GM19324 (cell line): Measurements from ENCODE around the gene SPRING1.
"Not testable (repeated sequence)": the region's sequence is repeated elsewhere in the genome, so short reads cannot be mapped to it uniquely, and the experiment has no call there.

ENCODE experiments used
- ATAC-seq: cut with Tn5 transposase; IDR thresholded peaks from one replicate; pipeline ENCODE4 v1.9.1; 2021; ENCODE audit warnings: mild to moderate bottlenecking, moderate library complexity; ENCODE audit not compliant: unreplicated experiment, low FRiP score

The SPRING1 gene, protein sequence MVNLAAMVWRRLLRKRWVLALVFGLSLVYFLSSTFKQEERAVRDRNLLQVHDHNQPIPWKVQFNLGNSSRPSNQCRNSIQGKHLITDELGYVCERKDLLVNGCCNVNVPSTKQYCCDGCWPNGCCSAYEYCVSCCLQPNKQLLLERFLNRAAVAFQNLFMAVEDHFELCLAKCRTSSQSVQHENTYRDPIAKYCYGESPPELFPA

DNA sequence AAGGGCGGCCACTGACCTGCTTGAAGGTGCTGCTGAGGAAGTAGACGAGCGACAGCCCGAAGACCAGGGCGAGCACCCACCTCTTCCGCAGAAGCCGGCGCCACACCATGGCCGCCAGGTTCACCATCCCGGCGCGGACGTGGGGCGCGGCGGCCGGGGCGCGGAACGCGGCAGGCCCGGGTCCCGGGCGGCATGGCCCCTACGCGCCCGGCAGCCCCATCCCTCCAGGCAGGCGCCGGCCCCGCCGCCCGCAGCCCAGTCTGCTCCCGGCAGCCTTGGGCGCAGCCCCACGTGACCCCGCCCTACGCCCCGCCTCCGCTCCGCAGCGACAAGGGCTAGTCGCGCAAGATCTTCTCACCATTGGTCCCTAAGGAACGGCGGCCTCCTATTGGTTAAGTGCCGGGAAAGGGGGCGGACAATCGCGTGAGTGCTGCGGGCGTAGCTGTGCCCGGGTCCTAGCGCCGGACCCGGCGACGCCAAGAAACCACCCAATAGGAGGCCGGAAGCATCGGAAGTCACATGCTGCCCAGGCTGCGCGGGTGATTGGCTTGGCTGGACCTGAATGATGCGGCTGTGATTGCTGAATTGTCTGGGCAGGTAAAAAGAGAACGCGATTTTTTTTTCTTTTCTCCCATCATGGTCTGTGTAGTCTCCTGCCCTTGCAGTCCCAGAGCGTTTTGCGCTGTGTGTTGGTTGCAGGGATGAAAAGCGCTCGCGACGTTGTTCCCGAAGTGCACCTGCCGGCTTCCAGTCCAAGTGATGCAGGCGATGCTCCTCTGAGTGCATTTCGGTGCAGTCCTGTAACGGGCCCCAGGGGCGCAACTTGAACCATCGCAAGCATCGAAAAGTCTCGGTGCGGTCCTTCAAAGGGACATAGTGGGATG, at the start of gene SPRING1, which contains the start of gene RNFT2:
Gene SPRING1, minus strand, starts transcription at position 296 of the 884 bp plus-strand sequence. Its CDS starts 169 bp downstream, at position 127.
Gene RNFT2, plus strand, starts transcription at position 542 of the 884 bp plus-strand sequence. CDS start 2,183 bp downstream, outside the sequence.
- ATAC-seq, result peak; percentile 98

DNA sequence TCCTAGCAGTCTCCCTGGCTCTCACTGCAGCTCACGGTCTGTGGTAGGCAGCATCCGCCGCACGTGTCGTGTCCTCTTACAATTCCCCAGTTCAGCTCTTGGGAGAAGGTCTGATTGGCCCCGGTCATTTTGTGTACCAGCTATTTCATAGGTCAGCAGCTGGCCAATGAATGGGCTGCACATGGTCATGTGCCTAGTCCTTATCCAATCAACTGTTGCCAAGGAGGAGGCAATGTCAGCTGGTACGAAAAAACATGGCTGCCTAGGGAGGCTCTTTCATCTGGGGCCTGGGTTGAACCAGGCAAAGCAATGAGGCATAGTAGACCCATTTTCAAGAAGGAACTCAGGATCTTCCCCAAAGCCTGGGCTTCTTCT, 46.4 kb upstream of the SPRING1 start:
- no peak for ATAC-seq

DNA sequence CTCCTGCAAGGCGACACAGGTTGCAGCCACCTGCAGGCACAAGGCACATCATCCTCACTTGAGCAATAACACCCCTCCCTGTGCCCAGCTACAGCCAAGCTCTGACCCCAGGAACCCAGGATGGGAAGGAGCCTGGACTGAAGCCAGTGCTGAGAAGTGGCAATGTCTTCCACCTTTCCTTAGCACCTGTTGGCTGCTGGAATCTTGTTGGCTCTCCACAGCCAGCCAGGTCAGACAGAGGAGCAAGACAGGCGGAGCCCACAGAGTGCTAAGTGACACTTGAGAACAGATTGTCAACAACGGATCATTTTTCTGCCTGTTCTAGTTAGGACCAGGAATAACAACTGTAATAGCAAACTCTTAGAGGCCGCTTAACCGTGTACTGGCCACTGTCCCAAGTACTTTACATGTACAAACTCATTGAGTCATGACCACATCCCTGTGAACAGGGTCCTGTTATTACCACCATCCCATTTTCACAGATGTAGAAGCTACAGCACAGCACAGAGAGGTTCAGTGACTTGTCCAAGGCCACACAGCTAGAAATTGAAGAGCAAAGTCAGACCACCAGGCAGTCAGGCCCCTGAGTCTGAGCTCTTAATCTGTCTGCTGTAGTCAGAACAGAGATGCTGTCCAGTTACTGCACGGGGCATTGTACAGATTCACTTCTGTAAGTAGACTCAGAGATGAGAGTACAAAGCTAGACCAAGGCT, 45.8 kb upstream of the SPRING1 start:
- no peak for ATAC-seq

DNA sequence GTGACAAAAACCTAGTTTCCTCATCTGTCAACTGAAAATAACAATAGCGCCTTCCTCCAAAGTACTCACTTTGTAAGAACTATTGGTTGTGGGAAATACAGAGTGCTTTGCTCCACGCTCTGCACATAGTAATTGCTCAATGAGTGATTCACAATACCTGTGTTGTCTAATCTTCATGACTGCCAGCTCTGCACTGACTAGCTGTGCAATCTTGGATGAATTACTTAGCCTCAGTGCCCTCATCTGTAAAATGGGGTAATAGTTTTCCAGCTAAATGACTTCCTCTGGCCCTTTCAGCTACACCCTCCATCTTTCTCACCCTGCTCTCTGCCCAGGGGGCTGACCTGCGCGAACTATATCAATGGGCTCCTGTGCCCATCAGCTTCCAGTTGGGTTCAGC, 43.1 kb upstream of the SPRING1 start:
- ATAC-seq, result no peak

DNA sequence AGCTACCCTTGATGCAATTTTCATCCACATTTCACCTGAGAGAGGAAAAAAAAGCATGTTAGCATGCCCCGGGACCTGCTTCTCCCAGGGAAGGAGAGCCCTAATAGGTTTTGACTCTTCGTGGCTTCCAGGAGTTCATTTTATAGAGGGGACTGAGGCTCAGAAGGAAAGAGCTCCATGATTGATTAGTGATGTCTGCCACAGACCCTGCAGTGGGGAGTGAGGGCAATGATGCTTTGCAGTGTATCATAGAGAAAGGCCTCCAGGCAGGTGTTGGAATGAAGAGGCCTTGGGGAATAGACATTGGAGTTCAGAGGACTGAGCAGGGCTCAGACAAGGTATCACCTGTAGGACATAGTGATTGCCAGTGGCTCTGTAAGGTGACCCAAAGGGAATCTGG, 41.7 kb upstream of the SPRING1 start:
- ATAC-seq, result no peak

DNA sequence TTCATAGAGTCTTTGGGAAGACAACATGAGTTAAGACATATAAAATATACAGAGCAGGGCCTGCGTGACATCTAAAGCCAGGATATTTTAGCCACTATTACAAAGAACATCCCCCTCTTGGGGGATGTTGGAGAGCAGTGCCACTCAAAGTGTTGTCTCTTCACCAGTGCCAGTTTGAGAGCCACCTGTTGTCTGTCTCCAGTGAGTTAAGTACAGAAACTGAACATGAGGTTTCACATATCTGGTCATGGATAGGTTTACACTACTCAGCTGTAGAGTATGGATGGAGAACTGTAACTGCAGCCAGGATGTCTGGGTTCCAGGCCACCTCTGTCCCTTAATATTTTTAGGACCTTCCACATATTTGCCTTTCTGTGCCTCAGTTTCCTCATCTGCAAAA, 39.4 kb upstream of the SPRING1 start:
- ATAC-seq, result no peak

DNA sequence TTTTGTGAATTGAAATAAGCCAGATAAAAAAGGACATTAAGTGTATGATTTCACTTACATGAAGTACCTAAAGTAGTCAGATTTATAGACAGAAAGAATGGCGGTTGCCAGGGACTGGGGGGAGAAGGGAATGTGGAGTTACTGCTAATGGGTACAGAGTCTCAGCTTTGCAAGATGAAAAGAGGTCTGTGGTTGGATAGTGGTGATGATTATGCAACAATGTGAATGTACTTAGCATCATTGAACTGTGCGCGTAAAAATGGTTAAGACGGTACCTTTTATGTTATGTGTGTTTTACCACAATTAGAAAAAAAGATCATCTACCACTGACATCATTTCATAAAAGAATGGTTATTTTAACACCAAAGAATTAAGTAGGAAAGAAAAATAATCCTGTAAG, 36.2 kb upstream of the SPRING1 start:
- ATAC-seq, result no peak

DNA sequence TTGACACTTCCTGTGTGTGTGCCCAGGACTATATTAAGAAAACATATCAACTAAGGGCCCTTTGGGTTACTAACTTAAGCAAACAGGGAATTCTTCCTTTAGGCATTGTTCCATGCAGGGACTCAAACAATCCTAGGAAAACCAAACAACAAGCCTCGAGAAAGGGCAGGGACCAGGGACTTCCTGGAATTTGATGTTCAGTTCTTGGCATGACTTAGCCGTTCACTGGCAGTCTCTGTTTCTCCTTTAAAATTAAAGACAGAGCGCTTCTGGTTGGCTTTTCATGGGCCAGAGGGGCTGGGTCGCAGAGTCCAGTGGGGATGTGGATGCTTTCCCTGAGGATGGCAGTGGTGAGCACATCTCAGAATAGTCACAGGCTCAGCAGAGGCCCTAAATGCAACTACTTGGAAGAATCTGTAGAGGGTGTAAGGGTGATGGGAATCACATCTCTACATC, 35.4 kb upstream of the SPRING1 start:
- ATAC-seq, result no peak

DNA sequence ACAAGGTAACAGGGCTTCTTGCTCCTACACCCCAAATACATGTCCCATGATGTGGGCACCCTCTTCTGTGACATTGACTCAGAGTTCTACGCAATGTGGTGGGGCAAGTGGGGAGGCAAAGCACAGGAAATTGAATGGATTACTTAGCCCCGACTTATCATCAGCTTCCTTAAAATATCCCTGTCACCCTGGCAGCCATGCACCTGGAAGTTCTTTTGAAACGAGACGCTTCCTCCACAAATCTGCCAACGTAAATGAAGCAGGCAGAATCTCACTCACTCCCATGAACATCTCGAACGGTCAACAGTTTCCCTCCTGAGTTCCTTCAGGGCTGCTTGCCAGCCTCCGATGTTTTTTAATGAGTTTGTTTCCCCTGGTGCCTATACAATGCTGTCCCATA, 33.8 kb upstream of the SPRING1 start:
- no peak for ATAC-seq

DNA sequence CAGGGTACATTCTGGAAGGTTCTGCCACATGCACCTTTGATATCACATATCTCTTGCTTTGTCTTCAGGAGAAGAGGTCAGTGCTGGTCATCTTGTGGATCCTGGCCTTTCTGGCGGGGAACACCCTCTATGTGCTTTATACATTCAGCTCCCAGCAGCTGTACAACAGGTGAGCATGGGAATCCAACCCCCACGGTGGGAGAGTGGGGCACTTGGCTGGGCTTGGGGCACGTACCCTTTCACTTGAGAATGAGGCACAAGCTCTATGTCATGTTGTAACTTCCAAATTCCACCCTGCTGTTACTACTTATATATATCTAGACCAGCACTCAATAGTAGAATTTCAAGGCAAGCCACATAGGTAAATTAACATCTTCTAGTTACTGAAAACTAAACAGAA, 28.9 kb upstream of the SPRING1 start:
- no peak for ATAC-seq

DNA sequence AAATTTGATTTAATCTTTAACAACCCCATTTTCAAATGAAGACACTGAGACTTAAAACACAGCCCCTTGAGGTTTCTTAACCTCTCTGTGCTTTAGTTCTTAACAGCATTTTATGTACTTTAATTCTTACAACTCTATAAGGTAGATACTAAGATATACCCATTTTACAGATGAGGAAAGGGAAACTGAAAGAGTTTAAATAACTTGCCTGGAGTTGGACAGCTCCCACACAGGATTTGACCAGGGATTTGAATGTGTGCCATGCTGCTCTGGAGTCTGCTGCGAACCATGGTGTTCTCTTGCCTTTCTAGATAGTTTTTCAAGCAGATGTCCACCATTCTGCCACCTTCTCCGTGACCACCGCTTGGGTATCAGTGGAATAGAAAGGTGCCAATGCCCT, 28.4 kb upstream of the SPRING1 start:
- no peak for ATAC-seq

DNA sequence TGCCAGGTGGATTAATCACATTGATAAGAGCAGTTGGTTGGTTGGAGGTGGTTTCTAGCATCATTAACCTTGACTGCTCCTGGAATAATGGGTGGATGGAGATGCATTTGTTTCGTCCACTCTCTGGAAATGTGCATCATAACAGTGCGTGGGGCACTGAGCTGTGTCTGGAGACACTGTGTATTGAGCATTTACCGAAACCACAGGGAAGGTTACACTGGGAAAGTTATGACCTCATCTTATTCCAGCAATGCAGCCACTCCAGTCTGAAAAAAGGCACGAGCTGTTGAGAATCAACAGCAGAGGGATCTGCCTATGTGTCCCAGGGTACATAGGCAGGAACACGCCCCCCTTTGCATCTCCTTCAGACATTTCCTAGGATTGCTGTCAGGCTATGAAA, 27.4 kb upstream of the SPRING1 start:
- no peak for ATAC-seq

DNA sequence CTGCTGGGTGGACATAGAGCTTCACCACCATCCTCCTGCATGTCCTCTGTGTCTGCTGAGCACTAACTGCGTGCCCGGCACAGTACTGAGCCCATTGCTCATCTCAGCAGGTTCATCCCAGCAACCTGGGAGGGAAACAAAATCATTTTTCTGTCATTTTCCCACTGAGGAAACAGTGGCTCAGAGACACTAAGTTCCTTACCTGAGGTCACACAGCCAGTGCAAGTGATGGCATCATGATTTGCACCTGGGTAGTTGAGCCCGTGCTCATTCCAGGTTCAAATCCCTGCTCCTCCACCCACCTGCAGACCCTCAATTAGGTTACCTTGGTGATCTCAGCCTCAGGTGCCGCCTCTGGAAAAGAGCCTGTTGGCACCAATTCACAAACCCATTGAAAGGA, 23.6 kb upstream of the SPRING1 start:
- no peak for ATAC-seq

DNA sequence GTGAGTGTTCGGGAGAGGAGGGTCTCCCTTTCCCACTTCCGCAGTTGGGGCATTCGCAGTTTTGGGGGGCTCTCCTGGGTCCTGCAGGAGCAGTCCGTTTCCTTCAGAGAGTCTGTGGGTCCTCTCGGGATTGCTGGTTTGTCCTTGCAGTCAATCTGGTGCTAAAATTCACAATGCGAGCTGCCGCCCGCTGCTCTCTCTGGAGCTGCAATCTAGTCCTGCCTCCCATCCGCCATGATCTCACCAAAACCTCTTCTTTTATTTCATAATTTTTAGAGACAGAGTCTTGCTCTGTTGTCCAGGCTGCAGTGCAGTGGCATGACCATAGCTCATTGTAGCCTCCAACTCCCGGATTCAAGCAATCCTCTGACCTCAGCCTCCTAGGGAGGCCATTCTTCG, 22.8 kb upstream of the SPRING1 start:
- no peak for ATAC-seq

DNA sequence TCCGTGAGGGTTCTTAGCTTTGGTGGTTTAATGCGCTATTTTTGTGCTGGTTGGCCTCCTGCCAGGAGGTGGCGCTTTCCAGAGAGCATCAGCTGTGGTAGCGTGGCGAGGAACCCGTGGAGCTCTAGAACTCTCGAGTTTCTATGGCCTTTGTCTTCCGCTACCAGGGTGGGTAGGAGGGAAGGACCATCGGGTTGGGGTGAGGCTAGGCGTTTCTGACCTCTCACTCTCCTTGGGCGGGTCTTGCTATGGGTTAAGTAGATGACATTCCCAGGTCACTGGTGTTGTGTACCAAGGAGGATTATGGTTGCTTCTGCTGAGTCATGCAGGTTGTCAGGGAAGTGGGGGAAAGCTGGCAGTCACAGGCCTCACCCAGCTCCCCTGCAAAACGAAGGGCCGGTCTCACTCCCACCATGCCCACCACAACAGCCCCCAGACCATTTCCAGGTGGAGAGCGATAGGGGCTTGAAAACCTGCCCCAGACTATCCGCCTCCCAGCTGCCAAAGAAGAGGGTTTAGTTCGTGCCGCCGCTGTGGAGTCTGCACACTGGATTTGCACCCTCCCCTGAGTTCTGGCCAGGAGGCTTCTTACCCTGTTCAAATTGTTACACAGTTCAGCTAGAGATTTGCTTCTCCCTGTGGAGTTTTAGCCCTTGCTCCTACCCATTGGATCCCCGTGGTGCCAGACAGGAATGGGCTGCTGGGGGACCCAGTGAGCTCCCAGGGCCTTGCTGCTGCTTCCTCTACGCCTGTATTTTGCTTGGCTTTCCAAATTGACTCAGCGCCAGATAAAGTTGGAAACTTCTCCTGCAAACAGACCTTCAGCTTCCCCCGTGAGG, 22.1 kb upstream of the SPRING1 start:
- ATAC-seq, result no peak

DNA sequence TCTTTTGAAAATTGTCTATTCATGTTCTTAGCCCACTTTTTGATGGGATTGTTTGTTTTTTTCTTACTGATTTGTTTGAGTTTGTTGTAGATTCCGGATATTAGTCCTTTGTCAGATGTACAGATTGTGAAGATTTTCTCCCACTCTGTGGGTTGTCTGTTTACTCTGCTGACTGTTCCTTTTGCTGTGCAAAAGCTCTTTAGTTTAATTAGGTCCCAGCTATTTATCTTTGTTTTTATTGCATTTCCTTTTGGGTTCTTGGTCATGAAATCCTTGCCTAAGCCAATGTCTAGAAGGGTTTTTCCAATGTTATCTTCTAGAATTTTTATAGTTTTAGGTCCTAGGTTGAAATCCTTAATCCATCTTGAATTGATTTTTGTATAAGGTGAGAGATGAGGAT, 16.9 kb upstream of the SPRING1 start:
- not testable (repeated sequence) for ATAC-seq

DNA sequence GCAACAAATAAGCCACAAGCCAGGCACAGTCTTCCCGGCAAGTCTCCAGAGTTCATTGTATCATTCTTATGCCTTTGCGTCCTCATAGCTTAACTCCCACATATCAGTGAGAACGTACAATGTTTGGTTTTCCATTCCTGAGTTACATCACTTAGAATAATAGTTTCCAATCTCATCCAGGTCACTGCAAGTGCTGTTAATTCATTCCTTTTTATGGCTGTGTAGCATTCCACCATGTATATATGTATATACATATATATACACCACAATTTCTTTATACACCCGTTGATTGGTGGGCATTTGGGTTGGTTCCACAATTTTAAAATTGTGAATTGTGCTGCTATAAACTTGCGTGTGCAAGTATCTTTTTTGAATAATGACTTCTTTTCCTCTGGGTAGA, 16.2 kb upstream of the SPRING1 start:
- ATAC-seq, result not testable (repeated sequence)

DNA sequence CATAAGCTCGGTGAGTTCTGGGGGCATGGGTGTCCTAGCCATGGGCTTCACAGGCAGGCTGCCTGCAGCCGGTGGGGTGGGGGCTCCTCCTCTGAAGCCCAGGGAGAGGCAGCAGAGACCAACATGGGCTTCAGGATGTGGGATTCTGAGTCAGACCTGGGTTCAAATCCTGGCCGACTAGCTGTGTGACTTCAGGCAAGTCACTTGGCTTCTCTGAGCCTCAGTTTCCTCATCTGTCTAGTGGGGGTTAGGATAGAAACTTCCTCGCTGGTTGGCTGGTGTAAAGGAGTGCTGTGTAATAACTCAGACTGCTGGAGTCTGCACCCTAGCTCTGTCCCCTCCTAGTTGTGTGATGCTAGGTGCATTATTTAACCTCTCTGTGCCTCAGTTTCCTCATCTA, 12.4 kb upstream of the SPRING1 start:
- no peak for ATAC-seq

DNA sequence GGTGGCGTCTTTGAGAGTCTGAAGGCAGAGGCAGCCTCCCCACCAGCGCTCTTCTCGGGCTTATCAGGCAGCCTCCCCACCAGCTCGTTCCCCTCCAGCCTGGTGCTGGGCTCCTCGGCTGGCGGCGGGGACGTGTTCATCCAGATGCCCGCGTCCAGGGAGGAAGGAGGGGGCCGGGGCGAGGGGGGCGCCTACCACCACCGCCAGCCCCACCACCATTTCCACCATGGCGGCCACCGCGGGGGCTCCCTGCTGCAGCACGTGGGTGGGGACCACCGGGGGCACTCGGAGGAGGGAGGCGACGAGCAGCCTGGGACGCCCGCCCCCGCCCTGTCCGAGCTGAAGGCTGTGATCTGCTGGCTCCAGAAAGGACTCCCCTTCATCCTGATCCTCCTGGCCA, 12.0 kb upstream of the SPRING1 start:
- no peak for ATAC-seq

DNA sequence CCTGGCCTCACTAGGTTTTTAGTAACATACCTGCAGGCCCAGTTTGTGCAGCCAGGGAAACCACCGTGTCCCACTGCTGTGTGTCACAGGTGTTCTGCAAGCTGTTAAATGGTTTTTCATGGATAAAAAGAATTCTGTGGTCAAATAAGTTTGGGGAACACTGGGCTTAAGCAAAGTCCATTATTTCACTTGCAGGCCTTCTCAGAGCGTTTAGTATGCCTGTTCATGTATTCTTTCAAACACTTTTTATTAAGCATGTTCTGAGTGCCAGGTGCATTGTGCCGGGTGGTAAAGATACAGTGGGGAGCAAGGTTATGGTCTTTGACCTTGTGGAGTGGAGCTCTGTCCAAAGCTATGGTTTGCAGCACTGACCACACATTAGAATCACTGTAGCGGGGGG, 7.7 kb upstream of the SPRING1 start:
- no peak for ATAC-seq
